ENCODE data around the gene ACSL5. TPM values are rescaled to one million over a fixed set of nuclear protein-coding genes. Genes with fewer than 3 reads are reported as not detected.

The ACSL5 gene
- total RNA-seq, 1 donor from 2014 or later, result not detected

DNA sequence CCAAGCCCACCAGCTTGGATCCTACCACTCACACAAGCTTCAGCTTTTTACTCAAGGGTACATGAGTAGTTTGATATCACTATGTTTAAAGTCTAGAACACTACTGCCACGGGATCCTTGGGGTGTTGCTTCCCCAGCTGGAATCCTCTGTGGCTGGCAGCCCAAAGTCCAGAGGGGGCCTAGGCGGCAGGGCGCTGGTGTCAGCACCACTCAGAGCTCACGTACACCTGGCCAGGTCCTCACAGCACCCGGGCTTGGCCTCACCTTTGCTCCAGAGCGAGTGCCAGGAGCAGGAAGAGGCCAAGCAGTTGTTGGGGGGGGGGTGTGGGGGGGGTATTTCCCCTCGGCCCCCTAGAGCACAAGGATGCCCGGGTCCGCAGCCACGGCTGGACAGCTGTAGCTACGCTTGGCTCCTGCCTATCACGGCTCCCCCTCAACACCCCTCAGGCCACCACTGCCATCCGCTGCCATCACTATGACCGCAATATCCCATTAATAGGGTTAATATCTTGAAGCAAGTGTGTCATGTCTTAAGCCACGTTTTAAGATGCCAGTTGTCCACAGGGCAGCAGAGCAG, 55.8 kb downstream of the ACSL5 start:
- Mint-ChIP-seq H3K27me3 (ENCODE audit: insufficient read depth, low read depth) (no peaks in the 10 kb centered on the region), H3K36me3 (peaks cover 6% of the 10 kb centered on the region), H3K4me3 (no peak overlapping the region), H3K9me3 (no peaks in the 10 kb centered on the region), H3K4me1 (no peaks in the 10 kb centered on the region), H3K27ac (no peak overlapping the region)
- peaks cover 24% of the 10 kb centered on the region for H3K36me3 ChIP-seq
- DNase-seq (ENCODE audit: low spot score), result no peak
- H2AFZ ChIP-seq (replicated peaks), result no peak overlapping the region
- no peak overlapping the region for H3K9ac ChIP-seq
- H3K4me3 ChIP-seq, result no peak overlapping the region
- no peak overlapping the region for H3K27ac ChIP-seq
- H3K9me3 ChIP-seq (ENCODE audit: low read depth), result no peaks in the 10 kb centered on the region
- TF ChIP-seq EZH2phosphoT487 (IDR thresholded peaks at IDR 0.05), result no peak
- TF ChIP-seq EZH2 (IDR thresholded peaks at IDR 0.05), result no peak
- TF ChIP-seq, protein P1, sequence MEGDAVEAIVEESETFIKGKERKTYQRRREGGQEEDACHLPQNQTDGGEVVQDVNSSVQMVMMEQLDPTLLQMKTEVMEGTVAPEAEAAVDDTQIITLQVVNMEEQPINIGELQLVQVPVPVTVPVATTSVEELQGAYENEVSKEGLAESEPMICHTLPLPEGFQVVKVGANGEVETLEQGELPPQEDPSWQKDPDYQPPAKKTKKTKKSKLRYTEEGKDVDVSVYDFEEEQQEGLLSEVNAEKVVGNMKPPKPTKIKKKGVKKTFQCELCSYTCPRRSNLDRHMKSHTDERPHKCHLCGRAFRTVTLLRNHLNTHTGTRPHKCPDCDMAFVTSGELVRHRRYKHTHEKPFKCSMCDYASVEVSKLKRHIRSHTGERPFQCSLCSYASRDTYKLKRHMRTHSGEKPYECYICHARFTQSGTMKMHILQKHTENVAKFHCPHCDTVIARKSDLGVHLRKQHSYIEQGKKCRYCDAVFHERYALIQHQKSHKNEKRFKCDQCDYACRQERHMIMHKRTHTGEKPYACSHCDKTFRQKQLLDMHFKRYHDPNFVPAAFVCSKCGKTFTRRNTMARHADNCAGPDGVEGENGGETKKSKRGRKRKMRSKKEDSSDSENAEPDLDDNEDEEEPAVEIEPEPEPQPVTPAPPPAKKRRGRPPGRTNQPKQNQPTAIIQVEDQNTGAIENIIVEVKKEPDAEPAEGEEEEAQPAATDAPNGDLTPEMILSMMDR (IDR thresholded peaks at IDR 0.05), result no peak
- H3K4me2 ChIP-seq, result no peak overlapping the region
- no peaks in the 10 kb centered on the region for H3K79me2 ChIP-seq (ENCODE audit: low read depth)
- no peaks in the 10 kb centered on the region for H3F3A ChIP-seq (ENCODE audit: low read depth)
- peaks cover 5% of the 10 kb centered on the region for H3K4me1 ChIP-seq
- no peaks in the 10 kb centered on the region for H3K27me3 ChIP-seq
- H4K20me1 ChIP-seq (ENCODE audit: low read depth), result no peaks in the 10 kb centered on the region

DNA sequence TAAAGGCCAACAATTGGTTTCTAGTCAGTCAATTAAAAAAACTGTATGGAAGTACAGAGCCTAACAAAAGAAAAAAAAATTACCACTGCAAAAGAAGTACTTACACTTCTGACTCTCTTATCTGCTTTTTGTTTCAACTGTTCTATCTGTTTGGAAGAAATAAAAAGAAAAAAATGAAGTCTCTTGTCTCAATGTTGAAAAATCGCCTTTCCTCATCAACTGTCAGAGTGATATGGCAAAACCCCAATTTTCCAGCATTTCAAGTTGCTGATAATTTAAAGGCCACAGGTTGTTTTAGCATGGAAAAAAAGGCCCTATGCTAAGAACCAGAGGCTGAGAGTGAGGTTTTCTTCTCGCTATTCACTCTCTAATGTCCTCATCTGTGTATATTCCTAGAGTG, 59.2 kb downstream of the ACSL5 start:
- Histone ChIP-seq H4K20me1 (ENCODE audit: low read depth) (no peaks in the 10 kb centered on the region), H3K36me3 (peaks cover 26% of the 10 kb centered on the region), H2AFZ (replicated peaks) (no peak overlapping the region), H3K9me3 (ENCODE audit: low read depth) (no peaks in the 10 kb centered on the region), H3K27ac (no peak overlapping the region), H3K4me3 (no peak overlapping the region), H3F3A (ENCODE audit: low read depth) (no peaks in the 10 kb centered on the region), H3K9ac (no peak overlapping the region), H3K4me1 (no peaks in the 10 kb centered on the region), H3K79me2 (ENCODE audit: low read depth) (no peaks in the 10 kb centered on the region), H3K27me3 (no peaks in the 10 kb centered on the region), H3K4me2 (no peak overlapping the region)
- no peak overlapping the region for H3K4me3 Mint-ChIP-seq
- no peaks in the 10 kb centered on the region for H3K4me1 Mint-ChIP-seq
- no peaks in the 10 kb centered on the region for H3K27me3 Mint-ChIP-seq (ENCODE audit: insufficient read depth, low read depth)
- no peak overlapping the region for H3K27ac Mint-ChIP-seq
- TF ChIP-seq EZH2 (IDR thresholded peaks at IDR 0.05), result no peak
- TF ChIP-seq, protein P1 (IDR thresholded peaks at IDR 0.05), result no peak
- no peak for TF ChIP-seq EZH2phosphoT487 (IDR thresholded peaks at IDR 0.05)
- no peak for DNase-seq (ENCODE audit: low spot score)
- no peaks in the 10 kb centered on the region for H3K9me3 Mint-ChIP-seq
- H3K36me3 Mint-ChIP-seq, result peaks cover 6% of the 10 kb centered on the region

DNA sequence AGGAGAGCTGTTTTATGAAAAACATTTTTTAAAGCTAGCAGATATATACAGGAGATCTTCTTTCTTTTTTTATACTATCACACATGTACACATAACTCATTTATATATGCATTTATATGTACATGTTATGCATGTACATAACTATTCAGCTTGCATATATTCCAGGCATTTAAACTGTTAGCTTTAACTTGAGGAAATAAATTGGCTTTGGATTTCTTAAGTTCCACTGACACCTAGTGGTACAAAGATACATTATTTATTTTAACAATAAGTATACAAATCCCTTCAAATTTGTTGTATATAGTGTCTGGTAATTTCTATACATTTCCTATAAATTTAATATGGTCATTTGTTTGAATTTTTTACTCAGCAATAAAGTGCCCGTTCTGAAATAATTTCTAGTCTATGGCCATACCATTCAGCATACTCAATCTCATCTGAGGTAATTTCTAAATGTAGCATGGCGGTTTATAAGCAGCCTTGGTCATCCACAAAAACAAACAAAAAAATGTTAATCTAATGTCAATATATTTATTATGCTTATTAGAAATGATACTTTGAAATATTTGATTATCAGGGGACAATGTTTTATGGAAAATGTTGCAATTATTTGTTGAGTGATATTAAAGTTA, 61.2 kb downstream of the ACSL5 start:
- Histone ChIP-seq H3K27ac (no peak overlapping the region), H3K4me1 (no peaks in the 10 kb centered on the region), H4K20me1 (ENCODE audit: low read depth) (no peaks in the 10 kb centered on the region), H3K27me3 (no peaks in the 10 kb centered on the region), H3K4me3 (no peak overlapping the region), H3F3A (ENCODE audit: low read depth) (peaks cover 7% of the 10 kb centered on the region), H3K9ac (no peak overlapping the region), H3K36me3 (peaks cover 26% of the 10 kb centered on the region), H3K9me3 (ENCODE audit: low read depth) (no peaks in the 10 kb centered on the region), H3K79me2 (ENCODE audit: low read depth) (no peaks in the 10 kb centered on the region), H2AFZ (replicated peaks) (no peak overlapping the region), H3K4me2 (no peak overlapping the region)
- peak; percentile 8 for DNase-seq (ENCODE audit: low spot score)
- TF ChIP-seq, protein P1 (IDR thresholded peaks at IDR 0.05), result peak; percentile 56
- TF ChIP-seq EZH2phosphoT487 (IDR thresholded peaks at IDR 0.05) (no peak), EZH2 (IDR thresholded peaks at IDR 0.05) (no peak)
- Mint-ChIP-seq H3K4me3 (no peak overlapping the region), H3K36me3 (peaks cover 8% of the 10 kb centered on the region), H3K4me1 (no peaks in the 10 kb centered on the region), H3K27ac (no peak overlapping the region), H3K9me3 (no peaks in the 10 kb centered on the region), H3K27me3 (ENCODE audit: insufficient read depth, low read depth) (no peaks in the 10 kb centered on the region)

Measured in neural progenitor cell (in vitro differentiated cells).